OCI-M2 (cell line): ENCODE measurements around the gene PCDHA1.
"Not testable (repeated sequence)": the region's sequence is repeated elsewhere in the genome, so short reads cannot be mapped to it uniquely, and the experiment has no call there.

Source experiments
- DNase-seq: peaks from one replicate; lab custom pipeline; 2025; ENCODE audit not compliant: unreplicated experiment; lab: John Stamatoyannopoulos, UW

Gene PCDHA1

GRCh38 chr5:140849831-140850634 is 64.1 kb downstream of the PCDHA1 start:
- DNase-seq: not testable (repeated sequence)

GRCh38 chr5:140855772-140856674 is 70.1 kb downstream of the PCDHA1 start, which contains the start of gene PCDHA10:
Gene PCDHA10, plus strand, starts transcription at chr5:140855897. Its CDS starts 152 bp downstream, at chr5:140856049.
- DNase-seq: no peak

GRCh38 chr5:140857177-140857986 is 71.4 kb downstream of the PCDHA1 start:
- no peak for DNase-seq

GRCh38 chr5:140857987-140858240 is 72.0 kb downstream of the PCDHA1 start:
- DNase-seq: no peak

GRCh38 chr5:140862441-140863295 is 76.7 kb downstream of the PCDHA1 start:
- DNase-seq: no peak

- no peak for DNase-seq
These were observed 83.0 kb downstream of the PCDHA1 start, which contains the start of gene PCDHA11 for GRCh38 chr5:140868721-140869554. Gene PCDHA11, plus strand, starts transcription at chr5:140868957. Its CDS starts 147 bp downstream, at chr5:140869104.

GRCh38 chr5:140869555-140869886 is 83.6 kb downstream of the PCDHA1 start:
- no peak for DNase-seq

- no peak for DNase-seq
These were observed 84.6 kb downstream of the PCDHA1 start for GRCh38 chr5:140870221-140871201.

GRCh38 chr5:140875085-140876065 is 89.4 kb downstream of the PCDHA1 start, which contains the start of gene PCDHA12:
Gene PCDHA12, plus strand, starts transcription at chr5:140875308. Its CDS starts 165 bp downstream, at chr5:140875473.
- no peak for DNase-seq

- DNase-seq: not testable (repeated sequence)
These were observed 90.8 kb downstream of the PCDHA1 start for GRCh38 chr5:140876541-140877261.

- DNase-seq: no peak
These were observed 91.3 kb downstream of the PCDHA1 start for GRCh38 chr5:140877262-140877581.

- no peak for DNase-seq
These were observed 96.1 kb downstream of the PCDHA1 start, which contains the start of gene PCDHA13 for GRCh38 chr5:140881889-140882590. Gene PCDHA13, plus strand, starts transcription at chr5:140882124. Its CDS starts 145 bp downstream, at chr5:140882269.

- DNase-seq: no peak
These were observed 96.6 kb downstream of the PCDHA1 start for GRCh38 chr5:140882591-140882899.

GRCh38 chr5:140883373-140883772 is 97.4 kb downstream of the PCDHA1 start:
- no peak for DNase-seq

- no peak for DNase-seq
These were observed 98.2 kb downstream of the PCDHA1 start for GRCh38 chr5:140883927-140884697.
